ENCODE measurements around the gene ATP1A3. TPM values are rescaled to one million over a fixed set of nuclear protein-coding genes. Genes with fewer than 3 reads are reported as not detected.

ATP1A3 gene
- total and polyA plus RNA-seq, 4 experiments from 2014 or later, result 0.89 to 3.5 (median 1.8) TPM

DNA sequence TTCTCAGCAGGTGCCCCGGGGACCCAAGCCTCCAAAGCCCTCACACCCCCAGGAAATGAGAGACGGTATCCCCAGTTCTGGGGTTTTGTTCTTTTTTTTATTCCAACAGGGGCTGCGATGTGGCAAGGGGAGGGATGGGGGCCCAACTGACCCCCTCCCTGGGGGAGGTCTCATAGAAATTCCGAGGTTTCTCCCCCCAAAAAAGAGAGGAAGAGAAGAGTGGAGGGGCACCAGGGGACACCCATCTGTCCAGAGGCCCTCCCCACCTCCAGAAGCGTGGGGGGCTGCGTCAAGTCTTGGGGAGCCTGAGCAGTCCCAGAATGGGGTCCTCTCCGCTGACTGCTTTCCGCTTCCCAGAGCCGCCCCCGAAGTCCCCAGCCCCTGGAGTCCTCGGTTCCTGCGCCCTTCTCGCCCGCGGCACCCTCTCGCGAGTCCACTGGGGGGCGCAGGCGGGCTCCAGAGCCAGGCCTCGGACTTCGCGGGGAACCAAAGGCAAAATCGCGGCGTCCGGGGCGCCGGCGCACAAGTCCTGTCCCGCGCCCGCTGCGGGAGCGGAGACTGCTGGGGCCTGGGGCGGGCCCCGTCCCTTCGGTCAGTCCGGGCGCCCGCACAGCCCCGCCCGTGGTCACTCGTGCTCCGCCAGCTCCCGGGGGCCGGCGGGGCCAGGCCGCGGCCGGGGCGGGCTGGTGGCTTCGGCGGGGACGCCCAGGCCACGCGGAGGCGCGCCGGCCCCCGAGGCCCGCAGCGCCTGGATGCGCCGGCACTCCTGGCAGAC is 4.4 kb upstream of the ATP1A3 start:
- Mint-ChIP-seq H3K4me3 (no peak overlapping the region), H3K36me3 (no peaks in the 10 kb centered on the region), H3K4me1 (peaks cover 21 to 45% (median 25%) of the 10 kb centered on the region in 4 donors), H3K27me3 (peaks cover 54 to 59% of the 10 kb centered on the region in 2 donors), H3K27ac (no peak overlapping the region), H3K9me3 (peaks cover 0 to 2% (median 0%) of the 10 kb centered on the region in 8 donors)
- CTCF ChIA-PET (ENCODE audit: partially characterized antibody), result no interaction called here
- intact Hi-C loops (cut with micrococcal nuclease), result no loop called here
- Histone ChIP-seq H3K4me1 (ENCODE audit: insufficient read depth, low read length) (peaks cover 23% of the 10 kb centered on the region), H3K27me3 (ENCODE audit: insufficient read depth, low read length) (peaks cover 33% of the 10 kb centered on the region), H3K36me3 (ENCODE audit: insufficient read depth, low read length) (no peaks in the 10 kb centered on the region), H3K4me3 (ENCODE audit: low read length in 2 of 2) (no peak overlapping the region), H3K9me3 (ENCODE audit: control insufficient read depth in 1 of 2, low read length in 2 of 2) (no peaks in the 10 kb centered on the region), H3K27ac (ENCODE audit: low read depth, low read length) (no peak overlapping the region)
- peak in 1 of 5 donors; percentile 15 for DNase-seq
- POLR2A ChIA-PET (ENCODE audit: partially characterized antibody), result no interaction called here

DNA sequence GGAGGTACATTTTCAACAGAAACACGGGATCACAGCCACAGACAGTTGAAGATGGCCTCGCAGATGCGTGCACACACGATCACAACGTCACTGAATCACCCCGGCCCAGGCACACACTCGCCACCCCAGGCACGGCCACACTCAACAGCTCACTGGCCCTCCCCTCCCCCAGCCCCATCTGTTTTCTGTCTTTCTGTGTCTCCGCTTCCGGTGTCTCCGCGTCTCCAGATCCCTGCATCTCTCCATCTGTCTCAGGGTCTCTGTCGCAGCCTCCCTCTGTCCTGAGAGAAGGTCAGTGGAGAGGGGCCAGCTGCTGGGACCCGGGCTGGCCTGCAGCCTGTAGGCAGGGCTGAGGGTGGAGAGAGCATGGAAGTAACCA is 3.8 kb upstream of the ATP1A3 start:
- ChIA-PET CTCF (ENCODE audit: partially characterized antibody) (no interaction called here), POLR2A (ENCODE audit: partially characterized antibody) (no interaction called here)
- Histone ChIP-seq H3K27me3 (ENCODE audit: insufficient read depth, low read length) (peaks cover 33% of the 10 kb centered on the region), H3K27ac (ENCODE audit: low read depth, low read length) (no peak overlapping the region), H3K9me3 (ENCODE audit: control insufficient read depth in 1 of 2, low read length in 2 of 2) (no peaks in the 10 kb centered on the region), H3K4me3 (ENCODE audit: low read length in 2 of 2) (no peak overlapping the region), H3K4me1 (ENCODE audit: insufficient read depth, low read length) (peaks cover 28% of the 10 kb centered on the region), H3K36me3 (ENCODE audit: insufficient read depth, low read length) (no peaks in the 10 kb centered on the region)
- peaks cover 0 to 2% (median 0%) of the 10 kb centered on the region in 8 donors for H3K9me3 Mint-ChIP-seq
- H3K4me1 Mint-ChIP-seq, result peaks cover 23 to 47% (median 28%) of the 10 kb centered on the region in 4 donors
- no peak overlapping the region for H3K27ac Mint-ChIP-seq
- H3K36me3 Mint-ChIP-seq, result no peaks in the 10 kb centered on the region
- peaks cover 55 to 60% of the 10 kb centered on the region in 2 donors for H3K27me3 Mint-ChIP-seq
- DNase-seq, result no peak
- intact Hi-C loops (cut with micrococcal nuclease), result no loop called here
- peak overlapping the region in 4 of 8 donors; percentile 16 to 52 (median 25) for H3K4me3 Mint-ChIP-seq

DNA sequence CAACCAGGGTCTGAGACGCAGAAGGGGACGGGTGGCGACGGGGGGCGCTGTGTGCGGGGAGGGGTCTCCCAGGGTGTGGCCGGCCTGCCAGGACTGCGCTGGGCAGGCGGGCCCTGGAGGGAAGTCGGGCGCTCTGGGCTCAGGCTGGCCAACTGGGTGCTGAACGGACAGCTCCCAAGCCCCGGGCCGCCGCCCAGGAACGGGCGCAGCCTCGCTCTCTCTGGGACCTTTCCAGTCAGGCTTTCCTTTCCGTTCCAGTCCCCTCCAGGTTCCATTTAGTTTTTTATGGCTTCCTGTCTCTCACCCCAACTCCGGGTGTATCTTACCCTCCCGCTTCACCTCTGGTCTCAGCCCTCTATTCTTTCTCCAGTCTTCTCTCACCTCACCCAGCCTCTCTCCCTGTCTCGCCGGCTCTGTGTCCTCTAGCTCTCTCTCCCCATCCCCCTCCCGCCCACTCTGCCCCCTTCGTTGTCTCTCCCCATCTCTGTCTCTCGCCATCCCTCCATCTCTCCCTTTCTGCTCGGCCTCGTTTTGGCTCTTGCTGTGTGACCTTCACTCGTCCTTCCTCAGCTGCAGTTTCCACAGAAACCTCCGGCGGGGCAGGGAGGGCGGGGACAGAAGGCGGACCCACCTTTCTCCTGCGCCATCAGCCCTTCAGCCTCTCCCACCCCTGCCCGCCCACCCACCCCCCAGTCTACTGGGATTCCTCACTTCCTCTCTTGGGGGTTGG is 3.3 kb upstream of the ATP1A3 start:
- Histone ChIP-seq H3K36me3 (ENCODE audit: insufficient read depth, low read length) (no peaks in the 10 kb centered on the region), H3K9me3 (ENCODE audit: control insufficient read depth in 1 of 2, low read length in 2 of 2) (no peaks in the 10 kb centered on the region), H3K27ac (ENCODE audit: low read depth, low read length) (no peak overlapping the region), H3K27me3 (ENCODE audit: insufficient read depth, low read length) (peaks cover 33% of the 10 kb centered on the region), H3K4me3 (ENCODE audit: low read length in 2 of 2) (no peak overlapping the region), H3K4me1 (ENCODE audit: insufficient read depth, low read length) (peaks cover 28% of the 10 kb centered on the region)
- CTCF ChIA-PET (ENCODE audit: partially characterized antibody), result no interaction called here
- Mint-ChIP-seq H3K27me3 (peaks cover 53 to 60% of the 10 kb centered on the region in 2 donors), H3K36me3 (no peaks in the 10 kb centered on the region), H3K27ac (peak overlapping the region in 1 of 7 donors; percentile 75), H3K4me1 (peaks cover 23 to 47% (median 29%) of the 10 kb centered on the region in 4 donors), H3K4me3 (peak overlapping the region in 7 of 8 donors; percentile 17 to 55 (median 47)), H3K9me3 (peaks cover 0 to 2% (median 0%) of the 10 kb centered on the region in 8 donors)
- POLR2A ChIA-PET (ENCODE audit: partially characterized antibody), result no interaction called here
- DNase-seq, result peak in 4 of 5 donors; percentile 32 to 37 (median 35)
- intact Hi-C loops (cut with micrococcal nuclease), result no loop called here

DNA sequence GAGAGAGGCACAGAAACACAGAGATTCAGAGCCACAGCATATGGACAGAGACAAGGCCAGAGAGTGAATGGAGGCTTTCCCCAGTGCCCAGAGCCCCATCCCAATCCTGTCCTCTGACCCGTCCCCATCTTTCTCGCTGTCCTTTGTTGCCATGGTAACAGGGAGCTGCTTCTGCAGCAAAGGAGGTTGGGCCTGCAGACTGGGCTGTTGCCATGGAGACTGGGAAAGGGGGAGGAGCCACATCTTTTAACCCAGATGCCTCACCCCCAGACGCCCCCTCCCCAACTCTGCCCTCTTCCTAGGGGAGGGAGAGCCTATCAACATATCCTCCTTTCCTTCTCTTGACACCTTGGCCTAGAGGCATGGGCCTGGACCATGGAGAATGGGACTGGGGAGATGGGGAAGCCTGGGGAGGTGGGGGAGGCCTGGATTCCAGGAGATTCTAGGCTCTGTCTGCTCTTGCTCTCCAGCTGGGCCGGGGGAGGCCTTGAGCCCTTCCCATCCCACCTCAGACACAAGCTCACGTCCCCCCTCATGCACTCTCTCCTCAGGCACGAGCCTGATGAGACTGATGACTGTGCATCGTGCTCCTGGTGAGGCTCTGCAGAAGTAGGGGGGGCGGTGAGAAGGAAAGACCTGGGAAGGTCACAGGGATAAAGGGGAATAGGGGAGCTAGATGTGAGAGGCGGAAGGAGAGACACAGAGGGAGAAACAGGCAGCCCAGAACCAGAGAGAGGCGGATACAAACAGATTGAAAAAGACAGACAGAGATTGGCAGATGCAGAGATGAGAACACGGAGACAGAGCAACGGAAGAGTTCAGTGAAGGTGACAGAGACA is 2.1 kb upstream of the ATP1A3 start:
- Mint-ChIP-seq H3K36me3 (no peaks in the 10 kb centered on the region), H3K27ac (no peak overlapping the region), H3K4me3 (peak overlapping the region in 4 of 8 donors; percentile 27 to 75 (median 62)), H3K27me3 (peaks cover 45 to 50% of the 10 kb centered on the region in 2 donors), H3K9me3 (peaks cover 0 to 2% (median 0%) of the 10 kb centered on the region in 8 donors), H3K4me1 (peaks cover 23 to 47% (median 28%) of the 10 kb centered on the region in 4 donors)
- CTCF ChIA-PET (ENCODE audit: partially characterized antibody), result no interaction called here
- DNase-seq, result no peak
- intact Hi-C loops (cut with micrococcal nuclease), result no loop called here
- POLR2A ChIA-PET (ENCODE audit: partially characterized antibody), result interaction anchor here (0.7 kb wide), 1 partner anchor 37 kb away, joined by 3 read pairs; the partner anchor contains the start of gene RABAC1
- Histone ChIP-seq H3K9me3 (ENCODE audit: control insufficient read depth in 1 of 2, low read length in 2 of 2) (no peaks in the 10 kb centered on the region), H3K27ac (ENCODE audit: low read depth, low read length) (no peak overlapping the region), H3K4me3 (ENCODE audit: low read length in 2 of 2) (no peak overlapping the region), H3K36me3 (ENCODE audit: insufficient read depth, low read length) (no peaks in the 10 kb centered on the region), H3K27me3 (ENCODE audit: insufficient read depth, low read length) (peaks cover 33% of the 10 kb centered on the region), H3K4me1 (ENCODE audit: insufficient read depth, low read length) (peaks cover 28% of the 10 kb centered on the region)

DNA sequence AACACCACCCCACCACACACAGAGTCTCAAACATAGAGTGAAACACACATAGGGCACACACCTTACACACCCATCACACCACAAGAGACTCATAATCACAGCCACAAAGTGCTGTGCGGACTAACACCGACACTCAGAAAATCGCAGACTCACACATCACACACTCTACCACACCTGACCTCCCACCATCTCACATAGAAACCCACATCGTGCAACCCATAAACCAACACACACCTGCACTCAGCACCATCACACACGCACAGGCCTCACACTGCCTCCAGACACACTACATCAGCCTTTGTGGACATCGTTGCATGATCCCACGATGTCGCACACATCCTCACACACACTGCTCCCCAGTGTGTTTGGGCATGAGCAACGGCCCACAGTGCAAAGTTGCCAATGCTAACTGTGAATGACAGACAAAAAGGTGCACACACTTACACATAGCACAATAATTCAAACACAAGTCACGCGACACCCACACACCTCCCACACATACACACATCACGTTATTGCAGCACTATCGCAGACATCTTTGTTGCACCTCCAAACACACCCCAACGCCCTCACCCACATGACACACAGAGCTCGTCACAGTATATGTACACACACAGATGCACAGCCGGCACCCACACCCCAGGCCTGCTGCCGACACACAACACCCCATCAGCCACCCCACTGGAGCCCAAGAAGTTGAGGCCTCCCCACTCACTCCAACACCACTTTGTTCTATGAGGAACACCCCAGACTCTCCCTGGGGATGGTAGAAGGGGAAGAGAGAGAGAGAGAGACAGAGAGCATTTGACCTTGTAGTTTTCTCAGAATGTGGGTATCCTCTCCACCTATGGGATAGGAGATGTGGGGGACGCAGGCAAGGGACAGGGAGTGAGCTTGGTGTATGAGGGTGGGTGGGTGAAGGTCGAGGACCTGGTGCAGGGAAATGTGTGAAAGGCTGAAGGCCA is 1.2 kb upstream of the ATP1A3 start:
- POLR2A ChIA-PET (ENCODE audit: partially characterized antibody), result interaction anchor here (0.7 kb wide), 1 partner anchor 37 kb away, joined by 3 read pairs; the partner anchor contains the start of gene RABAC1
- no peak overlapping the region for H3K4me3 ChIP-seq (ENCODE audit: low read length in 2 of 2)
- no peaks in the 10 kb centered on the region for H3K9me3 ChIP-seq (ENCODE audit: control insufficient read depth in 1 of 2, low read length in 2 of 2)
- CTCF ChIA-PET (ENCODE audit: partially characterized antibody), result no interaction called here
- peaks cover 23 to 47% (median 28%) of the 10 kb centered on the region in 4 donors for H3K4me1 Mint-ChIP-seq
- H3K27ac ChIP-seq (ENCODE audit: low read depth, low read length), result no peak overlapping the region
- intact Hi-C loops (cut with micrococcal nuclease), result no loop called here
- peaks cover 28% of the 10 kb centered on the region for H3K4me1 ChIP-seq (ENCODE audit: insufficient read depth, low read length)
- DNase-seq, result no peak
- peaks cover 33% of the 10 kb centered on the region for H3K27me3 ChIP-seq (ENCODE audit: insufficient read depth, low read length)
- H3K36me3 ChIP-seq (ENCODE audit: insufficient read depth, low read length), result no peaks in the 10 kb centered on the region
- H3K27me3 Mint-ChIP-seq, result peaks cover 42 to 43% of the 10 kb centered on the region in 2 donors
- H3K4me3 Mint-ChIP-seq, result peak overlapping the region; percentile 53 to 78 (median 70)
- H3K27ac Mint-ChIP-seq, result peak overlapping the region in 2 of 7 donors; percentile 7 to 46
- H3K36me3 Mint-ChIP-seq, result no peaks in the 10 kb centered on the region
- H3K9me3 Mint-ChIP-seq, result peaks cover 0 to 2% (median 0%) of the 10 kb centered on the region in 8 donors

DNA sequence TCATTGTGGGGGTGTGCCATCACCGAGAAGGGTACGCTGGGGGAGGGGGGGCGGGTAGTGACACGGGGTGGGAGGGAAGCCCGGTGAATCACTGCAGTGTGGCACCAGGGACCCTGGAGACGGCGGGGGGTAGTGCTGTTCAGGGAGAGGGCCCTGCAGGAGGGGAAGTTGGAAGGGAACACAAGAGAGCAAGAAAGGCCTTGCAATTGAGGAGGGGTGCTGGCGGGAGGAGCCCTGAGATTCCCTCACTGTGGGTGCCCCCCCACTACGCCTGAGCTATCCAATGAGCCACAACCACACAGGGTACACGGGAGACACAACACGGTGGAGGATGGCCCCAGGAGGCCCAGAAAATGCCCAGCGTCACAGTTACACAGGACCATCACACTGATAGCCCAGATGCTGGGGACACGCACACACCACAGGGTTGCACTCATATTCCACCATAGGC is 516 bp upstream of the ATP1A3 start:
- Mint-ChIP-seq H3K36me3 (no peaks in the 10 kb centered on the region), H3K9me3 (peaks cover 0 to 2% (median 0%) of the 10 kb centered on the region in 8 donors), H3K4me1 (peaks cover 21 to 43% (median 28%) of the 10 kb centered on the region in 4 donors), H3K27ac (peak overlapping the region in 1 of 7 donors; percentile 10), H3K27me3 (peaks cover 35 to 36% of the 10 kb centered on the region in 2 donors), H3K4me3 (peak overlapping the region; percentile 53 to 78 (median 70))
- CTCF ChIA-PET (ENCODE audit: partially characterized antibody), result no interaction called here
- POLR2A ChIA-PET (ENCODE audit: partially characterized antibody), result no interaction called here
- intact Hi-C loops (cut with micrococcal nuclease), result no loop called here
- DNase-seq, result no peak
- Histone ChIP-seq H3K9me3 (ENCODE audit: control insufficient read depth in 1 of 2, low read length in 2 of 2) (no peaks in the 10 kb centered on the region), H3K27me3 (ENCODE audit: insufficient read depth, low read length) (peaks cover 30% of the 10 kb centered on the region), H3K27ac (ENCODE audit: low read depth, low read length) (no peak overlapping the region), H3K4me3 (ENCODE audit: low read length in 2 of 2) (peak overlapping the region in 1 of 2 donors; percentile 55), H3K4me1 (ENCODE audit: insufficient read depth, low read length) (peaks cover 28% of the 10 kb centered on the region), H3K36me3 (ENCODE audit: insufficient read depth, low read length) (no peaks in the 10 kb centered on the region)
